HCT116 (cell line): ENCODE results near the gene TEX55. TPM values are rescaled to one million over a fixed set of nuclear protein-coding genes. Genes with fewer than 3 reads are reported as not detected.

Source experiments
- ATAC-seq: fragments of 200-7000 bp; cut with Tn5 transposase; 2 replicates; pipeline ENCODE4 v1.9.1; 2020; ENCODE audit warnings: mild to moderate bottlenecking, moderate library complexity
- BruUV-seq: library from RNA; stranded (reverse); fragments of 400-500 nt; replicated peaks from 2 replicates; lab custom pipeline; 2021; lab: Mats Ljungman, UMichigan
- CTCF ChIA-PET: fragments of 300-600 bp; sonication (Branson Sonifier 250); formaldehyde crosslinking; loops from one replicate; lab custom pipeline; 2021; ENCODE audit warnings: antibody characterized with exemption; lab: Charles Lee
- POLR2A ChIA-PET: fragments of 300-600, 350-600 bp; sonication (Branson Sonifier 250); formaldehyde crosslinking; loops from one replicate; lab custom pipeline; 2021; ENCODE audit warnings: antibody characterized with exemption; lab: Charles Lee
- RAD21 ChIA-PET, 2 experiments: fragments of 300-600 bp; sonication (Branson Sonifier 250); formaldehyde crosslinking; loops; one replicate each; lab custom pipeline; 2023; ENCODE audit warnings: low total read pairs in 2 of 2; ENCODE audit not compliant: uncharacterized antibody in 2 of 2, unreplicated experiment in 2 of 2, low non-redundant PET in 1 of 2; lab: Charles Lee
- DNase-seq: peaks from one replicate; pipeline ENCODE4 v3.0.0-alpha.2; 2010; ENCODE audit warnings: low read depth, low spot score
- H2AFZ ChIP-seq: fragments of 200-600 bp; shearing (Covaris generic), sonication (generic); 2 replicates; pipeline ENCODE4 v1.6.1; 2017; ENCODE audit warnings: low read depth, mixed run types, mixed read lengths, antibody characterized with exemption, low read length; ENCODE audit not compliant: poor library complexity, severe bottlenecking
- H3K27ac ChIP-seq: 2 replicates; pipeline ENCODE4 v1.5.1; 2012; ENCODE audit warnings: low read depth, low read length
- H3K27me3 ChIP-seq: fragments of 200-600 bp; sonication (generic); 2 replicates; pipeline ENCODE4 v1.6.1; 2016; ENCODE audit warnings: mixed run types, low read length, mixed read lengths; ENCODE audit not compliant: insufficient read depth
- H3K36me3 ChIP-seq, 2 experiments: fragments of 200-500 bp in 1 of 2; fragments of 200-600 bp in 1 of 2; sonication (Bioruptor generic) in 1 of 2; sonication (generic) in 1 of 2; 2 replicates each; pipeline versions ENCODE4 v1.5.1 to v1.6.1; 2014 to 2016; ENCODE audit warnings: low read length in 2 of 2, inconsistent platforms in 1 of 2, mixed read lengths in 1 of 2, mixed run types in 1 of 2; ENCODE audit not compliant: insufficient read depth in 2 of 2, control insufficient read depth in 1 of 2
- H3K4me1 ChIP-seq, 2 experiments: fragments of 200-600 bp in 1 of 2; sonication (generic) in 1 of 2; 2 replicates each; pipeline versions ENCODE4 v1.5.1 to v1.6.1; 2012 to 2017; ENCODE audit warnings: low read length in 2 of 2, inconsistent platforms in 1 of 2, mild to moderate bottlenecking in 1 of 2, mixed read lengths in 1 of 2, mixed run types in 1 of 2, moderate library complexity in 1 of 2; ENCODE audit not compliant: insufficient read depth in 2 of 2, control insufficient read depth in 1 of 2
- H3K4me2 ChIP-seq: fragments of 200-600 bp; sonication (generic); 2 replicates; pipeline ENCODE4 v1.6.1; 2017; ENCODE audit warnings: mixed run types, low read length, mixed read lengths
- H3K4me3 ChIP-seq, 2 experiments: fragments of 200-600 bp in 1 of 2; sonication (generic) in 1 of 2; replicated peaks in 1 of 2; 2 replicates each; pipeline ENCODE4 v1.5.1; 2011 to 2016; ENCODE audit warnings: low read length in 2 of 2, control low read depth in 1 of 2, low read depth in 1 of 2, mild to moderate bottlenecking in 1 of 2, mixed read lengths in 1 of 2, mixed run types in 1 of 2
- H3K79me2 ChIP-seq: fragments of 200-600 bp; sonication (generic); 2 replicates; pipeline ENCODE4 v1.6.1; 2017; ENCODE audit warnings: mild to moderate bottlenecking, mixed run types, low read length, moderate library complexity, mixed read lengths; ENCODE audit not compliant: insufficient read depth
- H3K9ac ChIP-seq: fragments of 200-600 bp; sonication (generic); 2 replicates; pipeline ENCODE4 v1.6.1; 2016; ENCODE audit warnings: low read length, mixed read lengths
- H3K9me2 ChIP-seq: fragments of 200-600 bp; sonication (generic), shearing (Covaris generic); 2 replicates; pipeline ENCODE4 v1.6.1; 2017; ENCODE audit warnings: mixed run types, mild to moderate bottlenecking, moderate library complexity; ENCODE audit not compliant: insufficient read depth
- H3K9me3 ChIP-seq, 2 experiments: fragments of 200-500 bp in 1 of 2; fragments of 200-600 bp in 1 of 2; sonication (Bioruptor generic) in 1 of 2; sonication (generic) in 1 of 2; 2 replicates each; pipeline ENCODE4 v1.6.1; 2014 to 2017; ENCODE audit warnings: low read length in 2 of 2, mixed read lengths in 2 of 2, inconsistent platforms in 1 of 2, low read depth in 1 of 2, mild to moderate bottlenecking in 1 of 2, mixed run types in 1 of 2, moderate library complexity in 1 of 2; ENCODE audit not compliant: control insufficient read depth in 1 of 2, insufficient read depth in 1 of 2
- H4K20me1 ChIP-seq: fragments of 200-600 bp; sonication (generic), shearing (Covaris generic); 2 replicates; pipeline ENCODE4 v1.6.1; 2017; ENCODE audit warnings: mixed run types, mild to moderate bottlenecking, moderate library complexity; ENCODE audit not compliant: insufficient read depth
- CTCF ChIP-seq, 3 experiments: fragments of 200-600 bp in 1 of 3; sonication (generic) in 1 of 3; IDR thresholded peaks in 2 of 3; conservative IDR thresholded peaks in 1 of 3; 2 replicates each; pipeline ENCODE4 v1.5.1; 2012 to 2017; ENCODE audit warnings: low read depth in 2 of 3, low read length in 2 of 3, antibody characterized with exemption in 1 of 3, borderline replicate concordance in 1 of 3, control low read depth in 1 of 3, mild to moderate bottlenecking in 1 of 3, mixed read lengths in 1 of 3, mixed run types in 1 of 3, moderate library complexity in 1 of 3; ENCODE audit not compliant: insufficient read depth in 1 of 3
- ELF1 ChIP-seq: IDR thresholded peaks from 2 replicates; pipeline ENCODE4 v1.6.1; 2012; ENCODE audit warnings: low read depth, borderline replicate concordance
- EZH2phosphoT487 ChIP-seq: fragments of 200-600 bp; IDR thresholded peaks from 2 replicates; pipeline ENCODE4 v1.6.1; 2018; ENCODE audit warnings: antibody characterized with exemption, borderline replicate concordance
- MAX ChIP-seq: IDR thresholded peaks from 2 replicates; pipeline ENCODE4 v1.6.1; 2012
- POLR2A ChIP-seq: IDR thresholded peaks from 2 replicates; pipeline ENCODE4 v1.7.0; 2011; ENCODE audit warnings: borderline replicate concordance; ENCODE audit not compliant: insufficient read depth, insufficient read length; ENCODE audit errors: extremely low read depth
- RAD21 ChIP-seq: IDR thresholded peaks from 2 replicates; pipeline ENCODE4 v1.6.1; 2012; ENCODE audit warnings: low read depth, mild to moderate bottlenecking
- SIN3A ChIP-seq: IDR thresholded peaks from 2 replicates; pipeline ENCODE4 v1.6.1; 2012; ENCODE audit warnings: low read depth
- SP1 ChIP-seq: IDR thresholded peaks from 2 replicates; pipeline ENCODE4 v1.6.1; 2012; ENCODE audit warnings: low read depth
- SRF ChIP-seq: IDR thresholded peaks from 2 replicates; pipeline ENCODE4 v1.6.1; 2012; ENCODE audit warnings: low read depth
- YY1 ChIP-seq: IDR thresholded peaks from 2 replicates; pipeline ENCODE4 v1.6.1; 2011; ENCODE audit warnings: low read length, low read depth, moderate library complexity, mild to moderate bottlenecking; ENCODE audit not compliant: insufficient replicate concordance; ENCODE audit errors: extremely low read depth
- ZFX ChIP-seq: fragments of 450-650 bp; IDR thresholded peaks from 2 replicates; pipeline ENCODE4 v1.6.1; 2017
- ZNF274 ChIP-seq: fragments of 200-500 bp; sonication (Bioruptor generic); IDR thresholded peaks from 2 replicates; pipeline ENCODE4 v1.6.1; 2014; ENCODE audit warnings: mild to moderate bottlenecking, low read depth, low read length, inconsistent platforms
- intact Hi-C: fragments of 100-400 bp; cut with micrococcal nuclease; formaldehyde crosslinking; loops from 2 replicates; pipeline ENCODE4 v1.10.0; 2022
- total RNA-seq: library from RNA; stranded (reverse); gene quantifications from one replicate; pipeline ENCODE4 v1.2.1, GENCODE V29; 2021; ENCODE audit not compliant: unreplicated experiment
- TF ChIP-seq, protein P1 (sequence below): IDR thresholded peaks from 2 replicates; pipeline ENCODE4 v1.6.1; 2012

Gene TEX55
- total RNA-seq, 1 experiment from 2014 or later = not detected

GRCh38 chr3:119145128-119145499 lies 851 bp upstream of the TEX55 start:
- Histone ChIP-seq H3K9me2 (no peaks in the 10 kb centered on the region), H3K9ac (no peak overlapping the region), H3K79me2 (no peaks in the 10 kb centered on the region), H3K4me2 (no peak overlapping the region), H4K20me1 (no peaks in the 10 kb centered on the region), H3K27me3 (no peaks in the 10 kb centered on the region), H3K4me1 (no peaks in the 10 kb centered on the region), H3K9me3 (no peaks in the 10 kb centered on the region), H3K36me3 (no peaks in the 10 kb centered on the region), H3K27ac (no peak overlapping the region)
- peak; percentile 55 for ATAC-seq
- intact Hi-C loops = loop anchor here (1.0 kb wide), 2 partner anchors 96 to 536 kb away; no protein-coding TSS in a partner anchor
- RAD21 ChIA-PET = no interaction called here
- POLR2A ChIA-PET = no interaction called here
- CTCF ChIA-PET = interaction anchor here (2.0 kb wide), 1 partner anchor 96 kb away, joined by 7 read pairs; the partner anchor contains the start of gene B4GALT4
- BruUV-seq = no TSS peak
- no peak for TF ChIP-seq POLR2A
- TF ChIP-seq, protein P1, sequence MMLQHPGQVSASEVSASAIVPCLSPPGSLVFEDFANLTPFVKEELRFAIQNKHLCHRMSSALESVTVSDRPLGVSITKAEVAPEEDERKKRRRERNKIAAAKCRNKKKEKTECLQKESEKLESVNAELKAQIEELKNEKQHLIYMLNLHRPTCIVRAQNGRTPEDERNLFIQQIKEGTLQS = no peak
- no peak for TF ChIP-seq CTCF (IDR thresholded peaks at IDR 0.05 in 2 of 3, conservative IDR thresholded peaks at IDR 0.05 in 1 of 3; ENCODE audit: borderline replicate concordance in 1 of 3, insufficient read depth in 1 of 3, low read depth in 2 of 3, low read length in 2 of 3)
- TF ChIP-seq ZFX = no peak
- no peak for TF ChIP-seq YY1
- no peak for TF ChIP-seq SP1
- TF ChIP-seq MAX = no peak
- TF ChIP-seq SRF = no peak
- TF ChIP-seq SIN3A = no peak
- TF ChIP-seq EZH2phosphoT487 = no peak
- TF ChIP-seq RAD21 = no peak
- TF ChIP-seq ELF1 = no peak
- no peak for TF ChIP-seq ZNF274
- TF ChIP-seq, all 23 proteins: peak for 0
- Histone ChIP-seq H3K4me3 (no peak overlapping the region), H2AFZ (no peak overlapping the region)
- no peak for DNase-seq
